ENCODE data around the gene PCGF3.

Gene PCGF3

DNA sequence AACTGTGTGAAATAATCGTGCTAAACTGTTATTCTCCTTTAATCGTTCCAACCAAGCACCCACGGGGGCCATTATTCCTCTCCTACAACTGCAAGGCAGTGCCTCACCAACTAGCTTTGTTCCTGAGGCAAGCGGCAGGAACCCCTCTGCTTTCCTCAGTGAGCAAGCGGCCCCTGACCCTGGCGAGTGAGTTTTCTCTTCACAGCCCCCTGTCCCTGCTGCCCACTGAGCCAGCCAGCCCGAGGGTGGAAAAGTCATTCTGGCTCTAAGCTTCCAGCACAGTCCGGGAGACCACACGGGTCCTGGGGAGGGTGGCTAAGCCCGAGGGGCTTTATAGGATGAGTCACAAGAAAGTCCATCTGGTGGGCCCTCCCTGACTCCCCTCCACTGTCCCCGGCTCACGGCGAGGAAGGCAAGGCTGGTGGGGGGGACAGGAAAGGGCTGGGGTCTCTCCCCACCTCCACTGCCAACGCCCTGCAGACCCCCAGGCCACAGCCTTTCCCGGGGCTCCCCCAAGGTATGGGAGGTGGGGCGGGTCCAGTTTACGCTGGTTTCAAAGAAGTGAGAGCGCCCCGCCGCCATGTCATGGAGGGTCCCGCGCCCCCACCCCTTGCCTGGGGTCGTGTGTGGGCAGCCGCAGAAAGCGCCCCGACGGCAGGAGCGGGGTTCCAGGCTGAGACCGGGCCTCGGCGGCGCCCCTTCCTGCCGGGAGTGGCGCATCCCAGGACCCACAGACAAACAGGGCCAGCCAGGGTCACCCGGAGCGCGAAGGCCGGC, 75.3 kb downstream of the PCGF3 start:
- no peak for DNase-seq (ENCODE audit: low read depth, low spot score)

DNA sequence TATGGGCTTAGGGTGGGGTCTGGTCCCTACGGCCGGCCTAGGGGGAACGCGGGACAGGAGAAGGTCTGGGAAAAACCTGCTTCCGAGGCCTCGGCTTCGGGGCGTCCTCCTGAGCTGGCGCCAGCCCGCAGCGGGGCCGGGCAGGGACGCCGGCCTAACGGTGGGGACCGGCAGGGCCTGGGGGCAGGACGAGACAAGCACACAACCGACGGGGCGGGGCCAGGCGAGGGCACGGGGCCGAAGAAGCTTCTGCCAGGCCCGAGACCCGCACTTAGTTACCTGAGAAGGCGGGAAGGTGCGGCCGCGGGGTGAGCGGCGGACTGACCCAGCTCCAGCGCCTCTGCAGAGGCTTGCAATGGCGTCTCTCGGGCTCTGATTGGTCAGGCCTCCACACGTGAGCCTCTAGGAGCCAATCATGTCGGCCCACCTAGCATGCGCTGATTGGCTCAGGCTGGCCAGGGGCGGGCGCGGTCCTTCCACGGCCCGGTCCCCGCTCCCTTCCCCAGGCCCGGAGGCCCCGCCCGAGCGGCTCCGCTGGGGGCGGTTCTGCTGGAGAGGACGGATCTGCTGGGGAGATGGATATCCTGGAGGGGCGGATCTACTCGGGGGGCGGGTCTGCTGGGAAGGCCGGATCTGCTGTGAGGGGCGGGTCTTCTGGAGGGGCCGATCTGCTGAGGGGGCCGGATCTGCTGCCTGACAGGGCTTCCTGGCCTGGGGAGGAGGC, 76.0 kb downstream of the PCGF3 start:
- DNase-seq (ENCODE audit: low read depth, low spot score): peak; percentile 93

DNA sequence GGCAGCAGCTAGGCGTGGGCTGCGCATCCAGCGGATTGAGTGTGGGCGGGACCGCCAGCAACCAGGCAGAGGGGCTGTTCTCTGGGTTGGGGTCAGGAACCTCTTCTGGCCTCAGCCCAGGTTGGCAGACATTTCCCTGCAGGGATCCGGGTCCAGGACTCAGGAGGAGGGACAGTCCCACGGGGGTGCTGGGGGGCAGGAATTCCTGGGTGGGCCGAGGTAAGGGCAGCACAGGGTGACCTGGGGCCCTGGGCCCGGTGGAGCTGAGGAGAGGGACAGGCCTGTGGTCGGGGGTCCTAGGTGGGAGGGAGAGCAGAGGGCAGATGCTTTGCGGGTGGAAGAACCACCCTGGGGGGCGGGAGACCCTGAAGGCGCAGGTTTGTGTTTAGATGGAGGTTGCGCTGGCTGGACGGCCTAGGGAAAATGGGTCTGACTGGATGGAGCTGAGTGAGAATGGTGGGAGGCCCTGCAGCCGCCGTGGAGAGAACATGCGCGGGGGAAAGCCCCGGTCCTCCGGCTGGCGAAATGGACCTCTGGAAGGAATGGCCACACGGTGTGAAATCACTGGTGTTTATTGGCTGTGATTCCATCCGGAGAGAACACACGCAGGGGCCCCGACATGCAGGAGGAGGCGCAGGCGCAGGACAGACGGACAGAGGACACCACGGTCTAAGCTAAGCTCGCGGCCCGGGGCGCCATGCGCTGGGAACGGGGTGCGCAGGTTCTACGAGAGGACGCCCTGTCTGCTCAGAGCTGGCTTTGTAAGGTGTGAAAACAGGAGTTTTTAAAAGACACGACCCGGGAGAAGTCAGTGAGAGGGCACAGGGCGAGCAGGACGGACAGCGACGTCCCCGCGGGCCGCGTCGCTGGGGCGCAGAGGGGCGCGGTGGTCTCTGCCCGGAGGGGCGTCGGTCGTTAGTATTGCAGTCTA, 79.0 kb downstream of the PCGF3 start:
- DNase-seq (ENCODE audit: low read depth, low spot score): no peak

DNA sequence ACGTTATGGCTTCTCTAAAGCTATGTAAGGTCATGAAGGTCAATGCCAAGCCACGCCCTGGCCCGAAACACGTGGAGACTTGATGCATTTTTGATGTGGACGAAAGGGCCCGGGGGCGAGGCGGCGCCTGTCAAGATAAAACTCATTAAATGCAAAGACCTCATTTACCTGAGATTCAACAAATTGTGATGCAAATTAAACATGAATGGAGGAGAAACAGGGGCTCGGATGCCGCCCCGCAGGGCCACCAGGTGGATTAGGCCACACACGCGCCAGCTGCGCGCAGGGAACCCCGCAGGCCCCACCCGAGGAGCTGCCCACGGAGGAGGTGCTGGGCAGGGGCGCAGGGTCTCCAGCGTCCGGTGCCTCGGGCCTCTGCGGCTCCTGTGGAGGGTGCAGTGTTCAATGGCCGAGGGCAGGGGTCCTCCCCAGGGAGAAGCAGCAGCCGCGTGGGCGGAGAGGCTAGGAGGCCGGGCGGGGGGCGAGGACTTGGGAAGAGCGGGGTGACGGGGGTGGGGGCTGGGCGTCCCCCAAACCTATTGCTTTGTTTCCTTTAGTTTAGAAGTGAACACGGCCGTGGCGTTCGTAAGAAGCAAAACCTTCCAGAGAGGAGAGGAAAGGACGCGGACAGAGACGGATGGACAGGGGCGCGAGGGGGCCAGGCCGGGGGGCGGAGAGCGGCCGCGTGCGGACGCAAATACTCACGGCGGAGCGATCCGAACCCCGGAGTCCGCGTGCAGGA, 79.9 kb downstream of the PCGF3 start:
- DNase-seq (ENCODE audit: low read depth, low spot score): no peak

DNA sequence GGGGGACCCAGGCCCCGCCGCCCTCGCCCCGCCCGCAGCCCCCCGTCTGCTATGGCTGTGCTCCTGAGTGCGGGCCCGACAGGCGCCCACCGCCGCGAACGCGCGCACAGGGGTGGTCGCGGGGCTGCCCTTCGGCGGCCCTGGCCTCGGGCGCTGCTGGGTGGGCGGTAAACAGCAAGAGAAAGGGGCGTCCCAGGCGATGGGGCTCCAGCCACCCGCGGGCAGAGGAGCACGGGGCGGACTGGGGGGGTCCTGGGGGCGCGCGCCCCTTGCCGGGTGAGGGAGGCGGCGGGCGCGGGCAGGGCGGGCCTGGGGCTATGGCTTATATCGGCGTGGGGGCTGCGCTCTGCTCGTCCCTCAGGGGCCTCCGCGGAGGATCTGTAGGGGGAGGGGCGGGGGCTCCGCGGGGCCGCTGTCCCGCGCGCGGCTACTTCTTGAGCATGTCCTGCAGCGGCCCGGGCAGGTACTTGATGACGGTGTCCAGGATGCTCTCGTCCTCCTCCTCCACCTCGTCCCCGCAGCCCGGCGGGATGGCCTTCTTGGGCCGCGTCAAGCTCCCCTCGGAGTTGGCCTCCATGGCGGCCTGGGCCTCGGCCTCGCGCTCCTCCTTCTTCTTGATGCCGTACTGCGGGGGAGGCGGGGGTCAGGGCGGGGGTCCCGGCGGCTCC, 80.6 kb downstream of the PCGF3 start:
- no peak for DNase-seq (ENCODE audit: low read depth, low spot score)

DNA sequence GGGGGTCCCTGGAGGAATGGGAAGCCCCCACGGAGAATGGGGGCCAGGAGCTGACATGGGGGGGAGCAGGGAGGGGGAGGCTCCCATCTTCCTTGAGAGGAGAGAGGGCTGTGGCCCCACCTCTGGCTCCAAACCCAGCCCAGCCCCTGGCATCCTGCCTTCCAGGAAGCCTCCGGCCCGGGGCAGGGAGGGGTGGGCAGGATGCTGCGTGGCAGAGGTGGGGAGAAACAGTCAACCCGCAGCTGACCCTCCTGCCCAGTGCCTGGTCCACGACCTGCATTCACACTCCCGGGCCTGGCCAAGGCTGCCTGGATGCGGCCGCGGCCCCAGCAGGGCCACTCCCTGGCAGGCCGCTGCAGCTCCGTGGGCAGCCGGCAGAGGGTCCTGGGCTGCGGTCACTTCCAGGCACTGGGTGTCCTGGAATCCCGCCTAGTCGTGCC, 81.2 kb downstream of the PCGF3 start:
- no peak for DNase-seq (ENCODE audit: low read depth, low spot score)

DNA sequence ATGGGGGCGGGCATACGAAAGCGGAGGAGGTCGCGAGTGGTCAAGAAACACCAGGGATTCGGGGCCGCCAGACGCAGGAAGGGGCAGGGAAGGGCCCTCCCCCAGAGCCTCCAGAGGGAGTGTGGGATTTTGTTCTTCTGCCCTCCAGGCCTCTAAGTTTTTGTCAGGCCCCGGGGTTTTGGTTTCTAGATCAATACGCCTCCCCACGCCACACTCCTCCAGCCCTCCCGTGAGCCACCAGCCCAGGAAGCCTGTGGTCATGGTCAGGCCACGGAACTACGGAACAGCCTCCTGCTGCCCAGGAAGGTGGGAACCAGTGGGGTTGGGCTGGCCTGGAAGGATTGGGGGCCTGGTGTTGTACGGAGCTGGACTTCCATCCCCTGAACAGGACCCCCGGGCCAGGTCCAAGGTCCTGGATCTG, 81.9 kb downstream of the PCGF3 start:
- no peak for DNase-seq (ENCODE audit: low read depth, low spot score)

DNA sequence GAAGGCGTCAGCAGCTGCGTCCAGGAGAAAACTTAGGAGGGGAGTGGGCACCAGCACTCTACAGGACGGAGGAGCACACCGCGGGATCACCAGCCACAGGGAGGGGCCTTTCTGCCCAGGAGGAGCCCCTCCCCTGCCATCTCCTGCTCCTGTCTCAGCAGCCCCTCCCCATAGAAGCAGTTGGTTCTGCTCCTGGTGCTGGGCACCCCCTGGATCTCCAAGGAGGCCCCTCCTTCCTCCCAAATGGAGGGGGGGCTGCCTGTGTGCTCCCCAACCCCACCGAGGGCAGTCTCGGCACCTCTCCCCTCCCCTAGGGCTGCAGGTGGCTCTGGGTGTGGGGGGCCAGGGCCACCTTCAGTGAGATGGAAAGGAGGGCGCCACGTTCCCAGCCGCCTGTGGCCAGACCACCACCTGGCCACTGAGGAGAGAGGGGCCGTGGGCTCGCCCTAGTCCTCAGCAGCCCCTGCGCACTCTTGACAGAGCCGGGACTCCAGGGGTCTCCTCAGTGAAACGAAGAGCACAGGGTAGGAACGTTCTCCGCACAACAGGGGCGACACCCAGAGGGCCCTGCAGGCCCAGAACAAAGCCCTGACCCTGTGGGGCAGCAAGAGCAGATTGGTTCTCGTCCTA, 82.5 kb downstream of the PCGF3 start:
- no peak for DNase-seq (ENCODE audit: low read depth, low spot score)

DNA sequence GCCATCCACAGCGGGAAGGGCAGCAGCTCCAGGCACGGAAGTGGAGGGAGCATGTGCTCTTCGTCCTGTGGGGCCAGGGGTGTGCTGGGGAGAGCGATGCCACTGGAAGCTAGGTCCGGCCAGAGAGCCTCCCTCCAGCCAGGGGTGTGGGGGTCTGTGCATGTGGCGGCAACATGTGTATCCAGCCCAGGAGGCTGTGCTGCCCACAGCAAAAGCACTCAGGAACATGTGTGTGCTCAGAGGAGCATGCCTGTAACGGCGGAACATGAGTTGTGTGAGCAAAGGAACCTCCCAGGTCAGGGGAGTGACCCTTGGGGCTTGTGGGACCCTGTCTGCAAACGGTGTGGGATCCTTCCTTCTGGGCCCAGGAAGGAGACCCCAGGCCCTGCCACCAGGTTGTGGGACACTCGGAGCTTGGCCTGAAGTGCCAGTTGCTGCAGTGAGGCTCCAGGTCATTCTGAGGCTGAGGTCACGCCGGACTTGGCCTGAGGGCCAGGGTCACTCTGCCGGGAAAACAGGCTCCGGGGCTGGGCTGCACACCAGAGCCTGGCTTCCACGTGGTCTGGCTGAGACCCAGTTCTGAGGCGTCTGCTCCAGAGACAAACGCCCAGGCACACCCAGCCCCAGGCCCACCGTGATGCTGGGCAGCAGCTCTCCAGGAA, 83.1 kb downstream of the PCGF3 start:
- DNase-seq (ENCODE audit: low read depth, low spot score): no peak

DNA sequence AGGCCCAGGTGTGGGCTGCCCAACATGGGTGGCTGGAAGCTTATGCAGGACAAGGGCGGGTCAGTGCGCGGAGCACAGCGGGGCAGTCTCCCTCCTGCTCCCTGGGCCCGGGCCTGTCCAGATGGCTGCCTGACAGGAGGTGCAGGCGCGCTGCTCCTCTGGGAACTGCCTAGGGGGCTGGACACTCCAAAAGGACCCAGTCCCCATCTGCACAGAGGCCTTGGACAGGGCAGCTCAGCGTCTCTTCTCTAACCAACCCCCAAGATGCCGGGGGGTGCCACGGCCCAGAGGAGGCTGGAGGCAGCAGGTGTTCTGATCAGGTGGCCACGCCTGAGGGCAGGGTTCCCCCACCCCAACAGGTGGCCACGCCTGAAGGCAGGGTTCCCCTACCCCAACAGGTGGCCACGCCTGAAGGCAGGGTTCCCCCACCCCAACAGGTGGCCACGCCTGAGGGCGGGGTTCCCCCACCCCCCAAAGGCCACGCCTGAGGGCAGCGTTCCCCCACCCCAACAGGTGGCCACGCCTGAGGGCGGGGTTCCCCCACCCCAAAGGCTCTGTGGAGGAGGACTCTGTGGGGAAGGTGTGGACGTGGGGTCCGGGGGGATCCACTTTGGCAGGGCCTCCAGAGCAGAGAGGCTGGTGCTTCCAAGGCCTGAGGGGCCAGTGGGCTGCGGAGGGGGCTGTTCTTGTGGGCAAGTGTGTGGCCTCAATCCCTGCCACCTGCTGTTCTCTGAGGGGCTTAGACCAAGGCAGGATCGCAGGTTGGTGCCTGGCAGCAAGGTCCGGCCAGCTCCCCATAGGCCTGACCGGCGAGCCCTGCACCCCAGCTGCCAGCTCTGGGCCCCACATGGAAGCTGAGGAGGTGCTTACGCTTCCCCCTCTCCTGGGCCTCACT, 84.2 kb downstream of the PCGF3 start:
- DNase-seq (ENCODE audit: low read depth, low spot score): no peak

DNA sequence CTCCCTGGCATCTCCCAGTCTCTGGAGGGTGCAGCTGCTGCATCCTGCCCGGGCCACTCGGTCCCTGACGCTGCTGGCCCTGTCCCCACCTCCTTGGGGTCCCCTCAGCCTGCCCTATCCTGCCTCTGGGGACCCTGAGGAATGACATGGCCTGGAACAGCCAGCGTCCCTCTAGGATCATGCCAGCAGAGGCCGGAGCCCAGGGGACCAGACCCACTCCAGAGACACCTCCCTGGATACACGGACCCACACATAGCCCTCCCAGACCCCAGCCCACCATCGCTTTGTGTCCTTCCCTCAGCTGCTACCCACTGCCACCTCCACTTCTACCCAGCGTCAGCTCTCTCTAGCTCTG, 84.8 kb downstream of the PCGF3 start:
- DNase-seq (ENCODE audit: low read depth, low spot score): no peak

DNA sequence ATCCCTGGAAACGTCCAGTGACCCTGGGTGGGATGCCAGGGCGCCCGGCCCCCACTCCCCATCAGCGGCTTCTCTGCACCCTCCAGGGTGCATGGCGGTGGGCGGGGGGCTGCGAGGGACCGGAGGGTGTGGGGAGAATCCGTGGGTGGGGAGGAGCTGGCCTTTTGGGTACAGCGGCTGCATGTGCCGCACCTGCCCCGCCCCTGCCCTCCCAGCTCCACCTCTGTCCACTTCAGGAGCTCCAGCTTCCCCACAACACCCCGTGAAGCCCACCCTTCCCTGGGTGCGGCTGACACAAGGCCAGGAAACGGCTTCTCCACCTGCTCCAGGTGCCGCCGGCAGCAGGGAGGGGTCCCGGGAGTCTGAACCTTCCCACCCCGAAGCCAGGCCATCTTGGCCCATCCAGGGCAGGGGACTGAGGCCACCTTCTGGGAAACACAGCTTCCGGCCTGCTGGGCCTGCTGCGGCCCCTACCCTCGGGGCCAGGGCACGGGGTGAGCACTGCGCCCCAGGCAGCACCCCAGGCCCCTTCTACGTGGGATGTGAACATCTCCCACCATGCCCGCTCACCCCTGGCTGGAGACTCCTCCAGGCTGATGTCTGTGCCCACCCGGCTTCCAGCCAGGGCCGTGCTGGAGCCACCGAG, 85.7 kb downstream of the PCGF3 start:
- DNase-seq (ENCODE audit: low read depth, low spot score): no peak

DNA sequence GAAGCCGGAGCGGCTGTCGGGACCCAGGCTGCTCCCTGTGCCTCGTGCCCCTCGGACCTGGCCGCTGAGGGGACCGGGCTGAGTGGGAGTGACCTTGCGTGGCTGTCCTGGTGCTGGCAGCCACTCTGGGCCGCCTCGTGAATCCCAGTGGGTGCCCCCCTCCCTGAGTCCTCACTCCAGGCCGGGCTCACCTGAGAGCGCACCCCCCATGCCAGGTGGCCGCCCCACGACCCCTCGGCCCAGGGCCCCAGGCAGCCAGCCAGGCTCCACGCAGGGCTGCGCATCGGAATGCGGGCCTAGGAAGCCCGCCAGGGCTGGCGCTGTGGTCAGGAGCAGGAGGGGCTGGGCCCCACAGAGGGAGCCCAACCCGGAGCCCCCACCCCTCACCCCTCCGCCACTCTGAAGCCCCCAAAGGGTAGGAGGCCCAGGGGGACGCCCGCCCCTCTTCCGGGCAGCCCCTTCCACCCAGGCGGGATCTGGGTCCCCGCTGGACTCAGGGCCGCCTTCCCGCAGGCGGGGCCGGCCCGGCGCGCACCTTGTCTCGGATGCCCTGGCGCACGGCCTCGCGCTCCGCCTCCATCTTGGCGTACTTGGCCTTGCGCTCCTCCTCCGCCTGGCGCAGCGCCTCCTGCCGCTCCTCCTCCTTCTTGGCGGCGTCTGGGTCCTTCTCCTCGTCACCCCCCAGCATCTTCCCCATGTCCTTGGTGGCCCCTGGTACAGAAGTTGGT, 86.4 kb downstream of the PCGF3 start:
- no peak for DNase-seq (ENCODE audit: low read depth, low spot score)

DNA sequence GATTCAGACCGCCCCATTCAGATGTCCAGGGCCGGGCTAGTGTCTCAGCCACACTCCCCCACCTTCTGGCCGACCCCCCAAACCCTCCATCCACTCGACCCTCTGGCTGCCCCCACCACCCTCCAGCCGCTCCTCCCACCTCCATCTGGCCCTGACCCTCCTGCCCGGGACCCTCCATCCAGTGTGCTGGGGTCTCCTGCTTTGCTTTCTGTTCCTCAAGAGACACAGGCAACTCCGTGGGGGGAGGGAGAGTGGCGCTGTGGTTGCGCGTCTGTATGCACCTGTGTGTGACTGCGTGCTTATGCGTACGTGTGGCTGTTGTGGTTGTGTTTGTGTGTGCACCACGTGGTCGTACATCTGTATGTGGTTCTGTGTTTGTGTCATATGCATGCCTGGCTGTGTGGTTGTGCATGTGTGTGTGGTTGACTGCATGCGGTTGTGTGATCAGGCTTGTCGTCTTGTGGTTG, 87.0 kb downstream of the PCGF3 start:
- no peak for DNase-seq (ENCODE audit: low read depth, low spot score)

DNA sequence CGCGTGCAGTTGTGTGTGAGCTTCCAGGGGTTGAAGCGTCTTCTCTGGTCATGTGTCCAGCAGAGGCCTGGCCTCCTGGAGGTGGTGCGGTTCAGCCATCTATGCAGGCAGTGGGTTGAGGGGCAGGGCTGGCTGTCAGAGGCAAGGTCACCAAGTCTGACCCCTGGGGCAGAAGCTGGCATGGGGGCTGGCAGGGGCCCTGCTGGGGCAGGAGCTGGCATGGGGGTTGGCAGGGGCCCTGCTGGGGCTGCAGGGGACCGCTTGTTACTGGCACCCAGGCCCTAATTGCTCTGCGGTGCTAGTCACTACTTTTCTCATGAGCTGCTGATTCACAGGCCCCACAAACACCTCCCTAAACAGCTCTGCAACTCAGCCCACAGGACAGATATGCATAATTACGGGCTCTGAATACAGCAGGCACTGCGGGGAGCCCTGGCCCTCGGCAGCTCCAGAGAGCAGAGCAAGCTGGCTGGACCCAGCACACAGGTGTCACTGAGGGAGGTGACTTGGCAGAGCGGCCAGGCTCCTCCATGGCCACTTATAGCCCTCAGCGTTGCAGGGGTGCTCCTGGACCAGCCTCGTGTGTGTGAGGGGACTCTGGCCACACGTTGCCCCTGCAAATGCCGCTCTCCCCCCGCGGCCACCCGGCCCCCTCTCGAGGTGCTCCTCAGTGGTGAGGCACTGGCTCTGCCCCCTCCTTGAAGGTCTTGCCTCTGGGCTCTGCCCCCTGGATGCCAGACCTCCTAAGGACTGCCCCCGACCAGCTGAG, 87.6 kb downstream of the PCGF3 start:
- DNase-seq (ENCODE audit: low read depth, low spot score): no peak

DNA sequence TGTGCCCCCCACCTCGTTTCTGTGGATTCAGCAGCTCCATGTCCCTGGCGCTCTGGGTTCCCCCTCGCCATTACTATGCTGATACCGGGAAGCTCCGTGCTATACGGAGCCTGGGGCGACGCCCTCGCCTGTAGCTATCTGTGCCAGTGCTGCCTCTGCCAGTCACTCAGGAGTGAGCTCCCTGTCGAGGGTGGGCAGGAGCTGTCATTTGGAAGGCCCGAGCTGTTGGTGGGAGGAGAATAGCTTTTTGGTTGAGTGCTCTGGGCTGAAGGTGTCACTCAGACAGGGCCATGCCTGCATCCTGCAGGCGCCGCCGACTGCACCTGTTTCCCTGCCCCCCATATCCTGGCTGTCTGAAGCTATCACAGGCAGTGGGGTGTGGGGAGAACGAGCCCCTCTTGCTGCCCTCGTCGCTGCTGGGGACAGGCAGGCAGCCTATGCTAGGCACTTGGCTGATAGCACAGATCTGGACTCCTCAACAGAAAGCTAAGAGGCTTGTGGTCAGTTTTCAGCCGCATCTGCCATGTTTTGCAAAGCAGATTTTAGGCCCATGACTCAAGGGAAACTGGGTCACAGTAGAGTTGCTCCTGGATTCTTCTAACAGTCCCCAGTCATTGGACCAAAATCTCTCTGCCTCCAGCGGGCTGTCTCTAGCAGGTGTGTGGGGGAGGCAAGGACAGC, 88.4 kb downstream of the PCGF3 start:
- DNase-seq (ENCODE audit: low read depth, low spot score): no peak
